A673 (cell line): Measurements from ENCODE around the gene SLC22A13.

Source experiments
- EZH2 ChIP-seq: fragments of 200-600 bp; sonication (generic); IDR thresholded peaks from 2 replicates; pipeline ENCODE4 v1.6.1; 2017; ENCODE audit warnings: borderline replicate concordance, low read depth, mild to moderate bottlenecking, mixed read lengths, antibody characterized with exemption, low read length; ENCODE audit not compliant: poor library complexity, severe bottlenecking
- TF ChIP-seq, protein P1 (sequence below): fragments of 300-800, 200-600 bp; sonication (generic); conservative IDR thresholded peaks from 2 replicates; pipeline ENCODE4 v1.5.1; 2017; ENCODE audit warnings: low read depth, mild to moderate bottlenecking, antibody characterized with exemption, low read length, moderate library complexity, mixed read lengths

DNA sequence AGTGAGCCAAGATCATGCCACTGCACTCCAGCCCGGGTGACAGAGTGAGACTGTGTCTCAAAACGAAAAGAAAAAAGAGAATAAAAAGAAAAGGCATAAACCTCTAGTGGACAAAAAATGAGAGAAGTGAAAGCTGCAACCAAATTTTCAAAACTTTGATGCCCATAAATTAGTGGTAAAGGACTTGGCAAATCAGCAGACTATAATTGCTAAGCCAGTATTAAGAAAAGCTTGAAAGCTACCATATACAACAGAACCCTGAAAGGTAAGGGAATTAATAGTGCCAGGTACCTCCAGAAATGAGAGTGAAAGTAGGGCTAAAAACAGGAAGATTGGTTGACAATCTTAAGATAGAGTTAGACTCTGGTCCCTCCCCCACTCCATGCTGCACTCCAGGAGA is 32.9 kb upstream of the SLC22A13 start:
- TF ChIP-seq, protein P1, sequence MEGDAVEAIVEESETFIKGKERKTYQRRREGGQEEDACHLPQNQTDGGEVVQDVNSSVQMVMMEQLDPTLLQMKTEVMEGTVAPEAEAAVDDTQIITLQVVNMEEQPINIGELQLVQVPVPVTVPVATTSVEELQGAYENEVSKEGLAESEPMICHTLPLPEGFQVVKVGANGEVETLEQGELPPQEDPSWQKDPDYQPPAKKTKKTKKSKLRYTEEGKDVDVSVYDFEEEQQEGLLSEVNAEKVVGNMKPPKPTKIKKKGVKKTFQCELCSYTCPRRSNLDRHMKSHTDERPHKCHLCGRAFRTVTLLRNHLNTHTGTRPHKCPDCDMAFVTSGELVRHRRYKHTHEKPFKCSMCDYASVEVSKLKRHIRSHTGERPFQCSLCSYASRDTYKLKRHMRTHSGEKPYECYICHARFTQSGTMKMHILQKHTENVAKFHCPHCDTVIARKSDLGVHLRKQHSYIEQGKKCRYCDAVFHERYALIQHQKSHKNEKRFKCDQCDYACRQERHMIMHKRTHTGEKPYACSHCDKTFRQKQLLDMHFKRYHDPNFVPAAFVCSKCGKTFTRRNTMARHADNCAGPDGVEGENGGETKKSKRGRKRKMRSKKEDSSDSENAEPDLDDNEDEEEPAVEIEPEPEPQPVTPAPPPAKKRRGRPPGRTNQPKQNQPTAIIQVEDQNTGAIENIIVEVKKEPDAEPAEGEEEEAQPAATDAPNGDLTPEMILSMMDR: no peak
- TF ChIP-seq EZH2: no peak
